Activated CD4-positive, CD25-positive, alpha-beta regulatory T cell (primary cell): ENCODE results near the gene CHD5.

Experiments used
- DNase-seq, 4 experiments: peaks; one replicate each; lab custom pipeline; 2025; lab: John Stamatoyannopoulos, UW

CHD5 gene

DNA sequence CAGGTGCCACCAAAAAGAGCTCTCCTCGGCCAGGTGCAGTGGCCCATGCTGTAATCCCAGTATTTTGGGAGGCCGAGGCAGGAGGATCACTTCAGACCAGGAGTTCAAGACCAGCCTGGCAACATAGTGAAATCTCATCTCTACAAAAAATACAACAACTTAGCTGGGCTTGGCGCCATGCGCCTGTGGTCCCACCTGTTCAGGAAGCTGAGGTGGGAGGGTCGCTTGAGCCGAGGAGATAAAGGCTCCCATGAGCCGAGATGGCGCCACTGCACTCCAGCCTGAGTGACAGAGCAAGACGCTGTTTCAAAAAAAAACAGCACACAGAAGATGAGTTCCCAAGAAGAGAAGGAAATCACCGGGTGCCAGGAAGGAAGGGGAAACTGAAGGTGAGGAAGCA lies 67.0 kb downstream of the CHD5 start:
- DNase-seq = no peak

DNA sequence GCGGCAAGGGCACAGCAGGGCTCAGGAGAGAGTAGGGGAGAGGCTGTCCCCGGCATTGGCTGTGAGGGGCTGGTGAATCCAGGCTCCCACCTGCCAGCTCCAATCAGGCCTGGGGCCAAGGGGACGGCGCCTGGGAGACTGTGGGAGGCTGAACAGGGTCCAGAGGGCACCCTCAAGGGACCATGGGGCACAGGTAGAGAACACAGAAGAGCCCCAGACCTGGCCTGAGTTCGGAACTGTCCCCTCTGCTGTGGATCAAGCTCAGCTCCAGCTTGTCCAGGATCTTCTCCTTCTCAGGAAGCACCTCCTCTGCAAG lies 67.5 kb downstream of the CHD5 start:
- DNase-seq = no peak

GRCh38 chr1:6111991-6112689 lies 68.0 kb downstream of the CHD5 start:
- no peak for DNase-seq

GRCh38 chr1:6111571-6111970 lies 68.5 kb downstream of the CHD5 start:
- no peak for DNase-seq

DNA sequence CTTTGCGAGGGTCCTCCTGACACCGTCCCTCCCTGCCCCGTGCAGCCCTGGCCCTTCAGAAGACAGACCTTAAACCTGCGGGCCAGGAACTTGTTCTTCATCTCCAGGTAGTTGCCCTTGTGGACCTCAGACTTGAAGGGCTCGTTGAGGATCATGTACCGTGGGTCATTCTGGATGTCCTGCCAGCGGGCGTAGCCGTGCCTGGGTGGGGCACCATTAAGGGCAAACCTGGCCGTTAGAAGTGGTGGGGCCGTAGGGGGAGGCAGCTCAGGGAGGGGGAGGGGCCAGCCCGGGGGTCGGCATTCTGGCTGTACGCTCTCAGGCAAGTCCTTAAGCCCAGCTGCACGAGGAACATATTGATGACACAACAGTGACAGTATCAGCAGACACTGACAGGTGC lies 69.8 kb downstream of the CHD5 start:
- DNase-seq = no peak

DNA sequence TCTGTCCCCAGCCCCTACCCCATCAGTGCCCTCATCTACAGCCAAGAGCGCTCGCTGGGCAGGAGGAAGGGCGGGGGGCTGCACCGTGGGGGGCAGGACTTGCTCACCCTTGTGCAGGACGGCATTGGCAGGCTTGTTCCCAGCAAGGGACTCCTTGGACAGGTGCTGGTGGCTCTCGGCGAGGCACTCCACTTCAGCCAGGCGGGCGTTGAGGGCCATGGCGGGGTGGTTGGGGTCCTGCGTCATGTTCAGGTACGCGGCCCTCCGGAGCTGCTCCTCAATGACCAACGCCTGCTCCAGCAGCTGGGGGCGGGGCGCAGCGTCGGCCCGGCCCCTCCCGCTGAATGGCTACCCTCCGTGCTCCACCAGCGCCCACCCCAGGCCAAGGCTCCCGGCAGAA lies 70.4 kb downstream of the CHD5 start:
- DNase-seq = no peak

- DNase-seq = peak in 1 of 4 experiments; percentile 14
Measured at GRCh38 chr1:6108937-6109614, 71.0 kb downstream of the CHD5 start.

GRCh38 chr1:6108476-6108875 lies 71.6 kb downstream of the CHD5 start:
- no peak for DNase-seq

- no peak for DNase-seq
Measured at GRCh38 chr1:6107409-6108356, 72.4 kb downstream of the CHD5 start.

GRCh38 chr1:6106977-6107376 lies 73.1 kb downstream of the CHD5 start:
- no peak for DNase-seq

DNA sequence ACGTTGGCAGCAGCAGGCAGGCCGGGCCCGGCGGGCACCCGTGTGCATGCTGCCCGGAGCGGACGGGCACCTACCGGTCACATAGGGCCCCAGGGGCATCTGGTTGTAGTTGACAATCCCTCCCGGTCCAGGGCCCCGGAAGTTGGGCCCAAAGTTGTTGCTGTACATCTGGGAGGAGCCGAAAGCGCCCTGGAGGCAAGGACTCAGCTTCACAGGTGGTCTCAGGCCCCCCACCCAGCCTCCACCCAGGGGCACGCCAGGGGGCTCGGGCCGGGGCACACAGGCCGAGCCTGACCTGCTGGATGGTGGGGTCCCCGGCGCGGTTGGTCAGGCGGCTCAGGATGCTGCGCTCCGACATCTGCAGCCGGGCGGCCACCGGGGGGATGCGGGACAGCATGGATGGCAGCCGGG lies 73.8 kb downstream of the CHD5 start:
- no peak for DNase-seq

GRCh38 chr1:6105763-6106162 lies 74.4 kb downstream of the CHD5 start:
- no peak for DNase-seq

DNA sequence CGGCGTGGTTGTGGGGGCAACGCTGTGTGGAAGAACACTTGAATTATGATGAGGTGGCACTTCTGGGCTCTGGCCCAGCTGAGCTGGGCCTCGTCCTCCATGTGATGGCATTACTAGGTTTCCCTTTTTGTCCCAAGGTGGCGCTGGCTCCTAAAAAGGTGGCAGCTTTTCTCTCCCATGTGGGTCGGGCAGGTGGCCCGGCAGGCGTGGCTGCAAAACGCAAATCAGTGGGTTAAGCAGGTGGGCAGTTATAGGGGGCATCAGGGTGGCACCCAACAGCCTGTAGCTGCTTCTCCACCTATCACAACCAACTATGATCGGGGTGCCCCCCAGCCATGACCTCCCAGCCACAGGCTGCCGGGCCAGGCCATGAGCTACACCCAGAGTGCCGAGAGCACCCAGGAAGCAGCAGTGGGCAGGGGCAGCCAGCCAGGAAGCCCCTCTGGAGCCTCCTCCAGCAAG lies 74.9 kb downstream of the CHD5 start:
- no peak for DNase-seq

- no peak for DNase-seq
Measured at GRCh38 chr1:6104631-6105030, 75.5 kb downstream of the CHD5 start.

DNA sequence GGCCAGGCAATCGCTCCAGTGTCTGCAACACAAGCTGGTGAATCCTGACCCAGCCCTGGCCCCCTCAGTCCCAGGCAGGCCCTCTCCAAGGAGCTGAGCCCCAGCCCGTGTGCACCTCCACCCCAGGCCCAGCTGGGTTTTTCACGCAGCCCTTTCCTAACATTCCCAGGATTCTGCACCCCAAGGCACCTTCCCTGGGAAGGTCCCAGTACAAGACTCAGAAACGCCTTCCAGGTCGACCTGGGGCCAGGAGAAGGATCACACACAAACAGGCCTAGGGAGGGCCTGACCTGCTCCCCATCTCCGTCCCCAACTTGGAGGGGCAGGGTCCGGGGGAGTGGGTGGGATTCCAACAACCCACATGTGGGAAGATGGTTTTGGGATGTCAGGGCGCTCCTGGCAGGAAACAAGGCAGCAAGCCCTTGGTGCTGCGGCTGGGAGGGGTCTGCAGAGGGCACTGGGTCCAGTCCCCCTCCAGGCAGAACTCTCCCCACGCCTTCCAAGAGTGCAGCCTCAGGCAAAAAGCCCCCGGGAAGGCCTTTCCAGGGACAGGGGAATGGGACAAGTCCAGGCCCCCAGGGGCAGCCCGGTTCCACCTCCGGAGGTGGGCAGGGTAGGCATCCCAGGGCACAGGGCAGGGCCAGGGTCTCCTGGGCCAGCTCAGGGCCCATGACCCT lies 76.1 kb downstream of the CHD5 start:
- no peak for DNase-seq

DNA sequence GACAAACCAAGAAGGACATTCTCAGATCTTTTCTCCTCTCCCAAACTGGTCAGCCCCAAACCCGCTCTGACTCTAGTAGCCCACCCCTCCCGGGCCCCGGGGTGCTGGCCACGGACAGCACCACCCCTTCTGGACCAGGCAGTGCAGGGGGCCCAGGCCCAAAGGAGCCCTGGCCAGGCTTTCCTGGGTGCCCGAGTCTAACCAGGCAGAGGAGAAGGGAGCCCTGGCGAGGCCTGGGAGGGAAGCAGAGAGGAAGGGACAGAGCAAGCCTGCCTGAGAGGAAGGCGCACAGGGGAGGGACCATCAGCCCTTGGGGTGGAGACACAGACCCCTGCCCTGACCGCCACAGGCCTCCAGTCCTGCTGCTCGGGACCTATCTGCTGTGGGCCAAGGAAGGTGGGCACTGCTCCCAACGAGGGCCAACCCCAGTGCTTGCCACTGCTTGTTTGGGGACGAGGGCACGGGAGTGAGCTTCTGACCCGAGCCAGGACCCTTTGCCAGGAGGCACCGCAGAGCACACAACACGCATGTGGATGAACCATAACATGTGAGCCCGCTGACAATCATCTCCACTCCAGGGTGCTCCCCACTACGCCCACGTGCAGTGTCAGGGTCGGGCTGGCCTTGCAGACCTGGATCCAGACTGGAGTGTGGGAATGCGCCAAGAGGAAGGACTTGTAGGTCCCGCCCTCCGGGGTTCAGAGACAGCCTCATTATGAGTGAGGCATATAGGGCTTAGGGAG lies 76.8 kb downstream of the CHD5 start:
- no peak for DNase-seq

- no peak for DNase-seq
Measured at GRCh38 chr1:6102532-6102845, 77.6 kb downstream of the CHD5 start.

DNA sequence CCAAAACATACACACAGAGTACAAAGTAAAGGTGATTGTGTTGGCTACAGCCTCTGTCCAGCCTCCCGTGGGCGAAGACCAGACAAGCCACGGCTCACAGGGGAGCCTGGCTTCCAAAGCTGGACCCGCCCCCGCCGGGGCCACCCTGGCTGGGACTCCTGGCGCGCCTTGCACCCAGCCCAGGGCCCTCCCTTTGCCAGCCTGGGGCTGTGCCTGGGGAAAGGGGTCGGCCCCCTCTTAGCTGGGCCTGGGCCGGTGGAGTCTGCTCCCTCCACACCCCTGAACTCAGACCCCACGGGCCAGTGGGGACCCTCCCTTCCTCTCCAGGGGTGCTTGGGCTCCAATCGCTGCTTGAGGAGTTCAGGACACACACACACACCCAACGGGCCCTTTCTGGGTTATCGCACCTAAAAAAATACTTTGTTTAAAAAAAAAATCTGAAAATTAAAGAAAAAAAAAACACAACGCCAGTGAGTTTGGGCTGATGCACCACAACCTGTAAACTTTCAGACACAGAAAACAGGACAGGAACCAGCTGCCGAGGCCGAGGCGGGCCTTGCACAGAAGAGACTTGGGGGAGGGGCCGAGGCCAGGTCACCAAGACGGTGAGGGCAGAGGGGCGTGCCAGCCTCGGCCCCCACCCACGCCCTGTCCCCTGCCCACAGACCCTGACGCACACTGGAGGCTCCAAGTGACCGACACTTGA lies 78.1 kb downstream of the CHD5 start:
- no peak for DNase-seq

DNA sequence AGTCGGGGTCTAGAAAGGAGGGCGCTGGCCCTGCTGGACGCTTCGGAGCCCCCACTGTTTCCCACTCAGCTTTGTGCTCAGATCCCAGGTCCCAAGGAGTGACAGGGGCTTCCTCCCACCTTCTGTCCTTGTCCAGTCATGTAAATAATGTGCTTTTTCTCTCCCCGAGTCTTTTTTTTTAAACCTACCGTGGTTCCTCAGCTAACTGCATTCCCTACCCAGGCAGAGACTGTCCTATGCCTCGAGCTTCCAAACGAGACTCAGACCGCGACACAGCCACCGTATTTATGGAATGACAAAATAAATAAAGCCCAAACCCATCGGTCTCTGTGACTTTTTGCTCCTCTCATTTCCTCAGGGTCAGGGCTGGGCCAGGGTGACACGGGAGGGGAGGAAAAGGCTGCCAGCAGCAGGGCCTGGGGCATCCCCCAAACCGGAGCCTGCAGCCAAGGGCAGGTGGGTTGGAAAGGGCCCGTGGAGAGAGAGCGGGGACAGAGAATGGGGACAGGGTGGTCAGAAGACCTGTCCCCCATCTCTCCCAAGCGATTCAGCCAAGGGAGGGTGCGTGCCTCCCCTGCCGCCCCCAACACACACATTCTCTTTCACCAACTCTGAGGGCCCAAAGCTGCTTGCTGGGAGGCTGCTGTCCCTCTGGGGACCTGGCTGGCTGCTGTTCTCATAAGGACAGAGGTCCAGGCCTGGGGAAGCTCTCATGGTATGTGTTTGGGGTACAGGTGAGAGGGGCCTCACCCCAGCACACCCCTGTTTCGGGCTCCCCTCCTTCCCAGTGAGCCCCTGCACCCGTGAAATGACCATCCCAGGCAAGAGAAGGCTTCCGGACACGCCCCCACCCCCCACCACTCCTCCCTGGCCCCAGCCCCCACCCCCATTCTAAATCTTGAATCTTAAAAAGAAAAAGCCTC lies 79.0 kb downstream of the CHD5 start:
- DNase-seq = no peak
